CD4-positive, CD25-positive, alpha-beta regulatory T cell (primary cell): ENCODE data around the gene TRIM43. TPM values are rescaled to one million over a fixed set of nuclear protein-coding genes. Genes with fewer than 3 reads are reported as not detected.
"Not testable (repeated sequence)": the region's sequence is repeated elsewhere in the genome, so short reads cannot be mapped to it uniquely, and the experiment has no call there.

Experiments used
- ATAC-seq, 2 donors: fragments of 150-1000 bp; cut with Tn5 transposase; one replicate each; pipeline ENCODE4 v1.10.0; 2021; ENCODE audit warnings: low read depth in 2 of 2, moderate number of reproducible peaks in 2 of 2, moderate library complexity in 1 of 2
- DNase-seq, 3 donors: peaks; one replicate each; pipeline versions ENCODE4 v3.0.0 to v3.0.0-alpha.2; 2012 to 2022; ENCODE audit warnings: mixed read lengths in 1 of 3
- H3K27ac ChIP-seq: one replicate; pipeline ENCODE4 v1.7.0; 2013; ENCODE audit warnings: mild to moderate bottlenecking, low read length; ENCODE audit not compliant: insufficient read depth, poor library complexity, severe bottlenecking
- H3K27me3 ChIP-seq: one replicate; pipeline ENCODE4 v1.7.0; 2013; ENCODE audit warnings: low read length; ENCODE audit not compliant: control insufficient read depth, insufficient read depth
- H3K36me3 ChIP-seq: one replicate; pipeline ENCODE4 v1.7.0; 2013; ENCODE audit warnings: mild to moderate bottlenecking, low read length, moderate library complexity; ENCODE audit not compliant: control insufficient read depth, insufficient read depth
- H3K4me1 ChIP-seq: 2 replicates; pipeline ENCODE4 v1.7.0; 2013; ENCODE audit warnings: mild to moderate bottlenecking, low read length; ENCODE audit not compliant: insufficient read depth, control insufficient read depth, poor library complexity, severe bottlenecking
- H3K4me3 ChIP-seq: one replicate; pipeline ENCODE4 v1.7.0; 2013; ENCODE audit warnings: low read depth, mild to moderate bottlenecking, low read length, moderate library complexity
- H3K9me3 ChIP-seq, 2 experiments: 1 replicate in 1 of 2; 2 replicates in 1 of 2; pipeline ENCODE4 v1.7.0; 2013; ENCODE audit warnings: low read length in 2 of 2, mild to moderate bottlenecking in 1 of 2, moderate library complexity in 1 of 2; ENCODE audit not compliant: control insufficient read depth in 2 of 2
- H3K27ac Mint-ChIP-seq, 3 donors: one replicate each; pipeline ENCODE4 v1.8.0; 2020 to 2022; ENCODE audit warnings: mild to moderate bottlenecking in 3 of 3, mixed read lengths in 3 of 3, moderate library complexity in 2 of 3
- H3K27me3 Mint-ChIP-seq: one replicate; pipeline ENCODE4 v1.8.0; 2022; ENCODE audit warnings: mild to moderate bottlenecking, mixed read lengths
- H3K36me3 Mint-ChIP-seq: one replicate; pipeline ENCODE4 v1.8.0; 2020; ENCODE audit warnings: mixed read lengths
- H3K4me1 Mint-ChIP-seq, 4 donors: one replicate each; pipeline ENCODE4 v1.8.0; 2020 to 2022; ENCODE audit warnings: mixed read lengths in 4 of 4, mild to moderate bottlenecking in 1 of 4
- H3K4me3 Mint-ChIP-seq, 4 donors: one replicate each; pipeline ENCODE4 v1.8.0; 2020 to 2022; ENCODE audit warnings: mild to moderate bottlenecking in 4 of 4, mixed read lengths in 4 of 4, moderate library complexity in 3 of 4
- H3K9me3 Mint-ChIP-seq, 7 donors: one replicate each; pipeline ENCODE4 v1.8.0; 2020 to 2022; ENCODE audit warnings: mixed read lengths in 7 of 7, mild to moderate bottlenecking in 3 of 7, moderate library complexity in 2 of 7
- polyA plus RNA-seq, 4 donors: library from polyadenylated mRNA; unstranded; fragments of 300-500 nt; fragmentation: Illumina TruSeq; gene quantifications; one replicate each; pipeline ENCODE4 v1.2.3, GENCODE V29; 2021
- total RNA-seq: library from RNA; stranded (reverse); gene quantifications from one replicate; pipeline ENCODE4 v1.2.3, GENCODE V29; 2022

The TRIM43 gene
- total and polyA plus RNA-seq, 5 donors from 2014 or later: not detected

DNA sequence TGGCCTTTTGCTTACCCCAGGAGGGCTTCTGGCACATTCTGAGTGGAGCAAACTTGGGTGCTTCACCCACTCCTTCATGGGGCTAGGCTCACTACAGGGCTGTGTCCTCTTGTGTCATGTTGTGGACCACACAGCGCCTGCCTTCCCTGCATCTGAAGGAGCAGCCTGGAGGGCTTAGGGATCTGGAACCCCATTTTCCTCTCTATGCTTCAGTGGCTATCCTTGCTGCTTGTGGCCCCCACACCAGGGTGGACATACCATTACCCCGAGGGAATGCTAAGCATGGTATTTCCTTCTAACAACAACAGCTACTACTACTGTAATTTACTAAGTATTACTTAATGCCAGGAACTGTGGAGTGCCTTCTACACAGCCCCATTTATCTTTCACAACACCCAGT is 50.6 kb downstream of the TRIM43 start:
- ATAC-seq, H3K4me3 Mint-ChIP-seq, H3K27ac Mint-ChIP-seq: not testable (repeated sequence)

DNA sequence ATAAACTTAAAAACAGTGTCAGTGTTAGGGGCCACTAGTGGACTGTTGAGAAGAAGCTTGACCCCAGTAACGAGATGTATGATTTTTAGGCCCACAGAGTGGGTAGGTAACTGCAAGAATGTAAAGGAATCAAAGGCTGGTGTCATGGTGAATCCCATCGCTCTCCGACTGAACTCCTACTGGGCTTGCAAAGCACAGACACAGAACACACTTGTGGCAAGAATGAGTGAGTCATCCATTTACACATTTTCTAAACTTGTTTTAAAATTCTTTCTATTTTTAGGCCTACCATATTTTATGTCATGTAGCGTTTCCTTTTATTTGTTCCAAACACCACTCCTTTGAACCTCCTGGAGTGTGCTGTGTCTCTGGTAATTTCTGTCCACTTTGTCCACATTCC is 51.1 kb downstream of the TRIM43 start:
- not testable (repeated sequence) for H3K27ac Mint-ChIP-seq, H3K27me3 Mint-ChIP-seq

More for the DNA sequence above, 50.6 kb downstream of the TRIM43 start:
- H3K27ac ChIP-seq, H3K27me3 ChIP-seq, H3K36me3 ChIP-seq, H3K9me3 Mint-ChIP-seq, H3K4me1 ChIP-seq, H3K36me3 Mint-ChIP-seq, H3K27me3 Mint-ChIP-seq, H3K4me3 ChIP-seq, H3K4me1 Mint-ChIP-seq, DNase-seq, H3K9me3 ChIP-seq: not testable (repeated sequence)

DNA sequence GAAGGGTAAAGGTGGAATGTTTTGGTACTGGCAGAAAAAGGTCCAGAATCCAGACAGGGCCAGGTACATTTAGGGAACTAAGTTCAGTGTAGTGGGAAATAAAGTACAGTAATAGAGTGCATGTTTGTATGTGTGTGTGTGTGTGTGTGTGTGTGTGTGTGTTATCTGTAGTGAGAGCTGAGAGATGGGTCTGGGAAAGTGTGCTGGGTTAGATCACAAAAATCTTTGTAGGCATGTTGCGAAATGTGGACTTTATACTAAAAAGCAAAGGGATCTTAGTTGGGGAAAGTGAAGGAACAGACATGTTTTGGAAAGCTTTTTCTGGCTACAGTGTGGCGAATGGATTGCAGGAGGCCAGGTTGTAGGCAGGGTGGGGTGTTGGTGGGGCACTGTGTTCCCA is 53.5 kb downstream of the TRIM43 start:
- not testable (repeated sequence) for H3K27me3 Mint-ChIP-seq, H3K4me3 Mint-ChIP-seq, DNase-seq, H3K36me3 Mint-ChIP-seq, H3K4me3 ChIP-seq, H3K27ac Mint-ChIP-seq, H3K9me3 Mint-ChIP-seq, H3K36me3 ChIP-seq, H3K27ac ChIP-seq, H3K4me1 Mint-ChIP-seq, H3K27me3 ChIP-seq, ATAC-seq, H3K9me3 ChIP-seq, H3K4me1 ChIP-seq

More for the DNA sequence above, 51.1 kb downstream of the TRIM43 start:
- ATAC-seq, DNase-seq, H3K4me1 Mint-ChIP-seq, H3K9me3 Mint-ChIP-seq, H3K27me3 ChIP-seq, H3K4me1 ChIP-seq, H3K4me3 ChIP-seq, H3K27ac ChIP-seq, H3K4me3 Mint-ChIP-seq, H3K36me3 ChIP-seq, H3K36me3 Mint-ChIP-seq, H3K9me3 ChIP-seq: not testable (repeated sequence)

DNA sequence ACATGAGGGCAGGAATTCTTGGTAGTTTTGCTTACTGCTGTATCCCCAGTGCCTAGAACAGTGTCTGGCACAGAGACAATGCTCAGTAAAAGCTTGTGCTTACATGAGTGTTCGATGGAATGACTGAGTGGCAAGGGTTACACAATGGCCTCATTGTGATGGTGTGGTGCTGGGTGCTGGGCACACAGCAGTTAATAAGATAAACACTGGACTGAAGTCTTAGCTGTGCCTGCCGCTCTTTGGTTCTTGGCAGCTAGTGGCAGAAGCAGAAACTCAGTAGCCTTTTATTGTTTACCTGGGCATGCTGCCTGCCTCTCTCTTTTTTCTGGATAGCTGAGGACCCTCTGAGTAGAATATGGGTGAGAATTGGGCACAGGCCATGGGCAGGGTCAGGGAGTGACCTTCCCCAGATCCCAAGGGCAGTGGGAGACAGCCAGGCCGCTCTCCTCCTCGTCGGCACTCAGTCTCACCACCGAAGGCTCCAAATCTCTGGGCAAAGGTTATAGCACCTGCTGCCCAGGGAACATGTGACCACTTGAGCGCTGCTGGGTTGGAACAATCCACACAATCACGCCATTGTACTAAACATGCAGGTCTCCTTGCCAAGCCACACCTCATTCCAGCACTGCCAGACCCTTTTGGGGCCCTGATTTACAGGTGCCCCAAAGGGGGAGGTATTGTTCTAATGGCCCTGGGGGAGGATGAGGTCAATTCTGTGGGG is 54.6 kb downstream of the TRIM43 start:
- H3K4me3 Mint-ChIP-seq, H3K4me1 Mint-ChIP-seq, H3K4me1 ChIP-seq, H3K36me3 ChIP-seq, H3K27ac ChIP-seq, H3K4me3 ChIP-seq, ATAC-seq, H3K9me3 ChIP-seq, H3K27me3 ChIP-seq, H3K27me3 Mint-ChIP-seq, DNase-seq, H3K9me3 Mint-ChIP-seq, H3K36me3 Mint-ChIP-seq, H3K27ac Mint-ChIP-seq: not testable (repeated sequence)

DNA sequence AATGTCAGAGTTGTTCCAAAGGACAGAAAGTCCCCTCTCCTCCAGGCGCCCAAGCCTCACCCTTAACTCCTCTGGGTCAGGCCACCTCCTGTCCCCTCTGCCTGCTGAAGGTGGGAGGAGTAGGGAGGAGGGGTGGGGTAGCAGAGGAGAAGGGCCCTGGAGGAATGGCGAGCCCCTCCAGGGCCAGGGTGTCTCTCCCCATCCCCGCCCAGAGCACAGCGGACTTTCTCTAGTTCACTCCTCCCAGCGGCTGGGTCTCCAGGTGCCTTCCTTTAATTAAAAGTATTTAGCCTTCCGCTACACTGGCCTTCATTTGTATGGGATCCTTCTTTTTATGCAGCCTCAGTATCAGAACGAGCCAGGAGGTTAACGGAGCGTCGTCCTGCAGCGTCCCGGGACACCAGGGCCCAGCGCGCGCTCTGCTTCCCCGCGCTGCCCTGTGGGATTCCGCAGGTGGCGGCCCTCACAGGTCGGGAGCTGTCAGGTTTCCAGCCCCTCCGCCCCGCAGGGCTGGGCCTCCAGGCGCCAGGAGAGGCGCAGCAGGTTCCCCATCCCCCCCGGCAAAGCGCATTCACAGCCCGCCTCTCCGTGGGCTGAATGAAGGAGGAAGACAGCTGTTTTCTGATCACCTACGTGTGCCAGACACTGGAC is 57.2 kb downstream of the TRIM43 start:
- not testable (repeated sequence) for H3K4me3 Mint-ChIP-seq, H3K27ac Mint-ChIP-seq, ATAC-seq, H3K27me3 ChIP-seq, H3K27me3 Mint-ChIP-seq, H3K36me3 ChIP-seq, H3K4me1 ChIP-seq, H3K4me1 Mint-ChIP-seq, H3K27ac ChIP-seq, H3K9me3 Mint-ChIP-seq, DNase-seq, H3K36me3 Mint-ChIP-seq, H3K9me3 ChIP-seq, H3K4me3 ChIP-seq

Other genes with a start within 250 kb of the TRIM43 start
- gene FAHD2A, start 189.3 kb upstream of the TRIM43 start, total RNA-seq: 24.1 TPM
- 10 to 100 TPM in 3 of 4 donors, 1 to 10 TPM in 1; 9.1 to 23.6 (median 15.0) TPM for gene FAHD2A, start 189.3 kb upstream of the TRIM43 start, polyA plus RNA-seq
- not detected for gene TRIM43B, start 107.2 kb upstream of the TRIM43 start, total RNA-seq
- not detected for gene TRIM43B, start 107.2 kb upstream of the TRIM43 start, polyA plus RNA-seq